GM19328 (cell line): Measurements from ENCODE around the gene GNPTG.
"Not testable (repeated sequence)": the region's sequence is repeated elsewhere in the genome, so short reads cannot be mapped to it uniquely, and the experiment has no call there.

Experiments used
- ATAC-seq: cut with Tn5 transposase; IDR thresholded peaks from one replicate; pipeline ENCODE4 v1.9.1; 2021; ENCODE audit warnings: mild to moderate bottlenecking, moderate library complexity; ENCODE audit not compliant: unreplicated experiment

GNPTG gene

GRCh38 chr16:1318268-1318545 is 33.5 kb upstream of the GNPTG start:
- ATAC-seq: no peak

DNA sequence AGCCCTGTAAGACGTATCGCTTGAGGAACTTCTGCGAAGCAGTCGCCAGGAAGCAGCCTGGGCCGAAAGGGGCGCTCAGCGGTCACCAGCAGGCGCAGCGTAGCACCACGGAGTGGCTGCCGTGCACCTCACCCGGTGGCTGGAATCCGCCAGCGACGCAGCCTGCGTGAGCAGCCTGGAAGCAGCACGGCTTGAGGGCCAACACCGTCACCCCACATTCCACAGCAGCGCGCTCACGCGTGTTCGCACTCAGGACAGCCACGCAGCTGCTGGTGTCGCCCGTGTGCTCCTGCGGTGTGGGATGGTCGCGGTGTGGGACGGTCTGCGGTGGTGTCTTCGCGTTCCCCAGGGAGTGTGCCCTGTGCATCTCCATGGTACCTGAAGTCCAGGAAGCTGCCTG is 32.7 kb upstream of the GNPTG start:
- ATAC-seq: no peak

- ATAC-seq: no peak
Observed at GRCh38 chr16:1320097-1320496, 31.6 kb upstream of the GNPTG start.

DNA sequence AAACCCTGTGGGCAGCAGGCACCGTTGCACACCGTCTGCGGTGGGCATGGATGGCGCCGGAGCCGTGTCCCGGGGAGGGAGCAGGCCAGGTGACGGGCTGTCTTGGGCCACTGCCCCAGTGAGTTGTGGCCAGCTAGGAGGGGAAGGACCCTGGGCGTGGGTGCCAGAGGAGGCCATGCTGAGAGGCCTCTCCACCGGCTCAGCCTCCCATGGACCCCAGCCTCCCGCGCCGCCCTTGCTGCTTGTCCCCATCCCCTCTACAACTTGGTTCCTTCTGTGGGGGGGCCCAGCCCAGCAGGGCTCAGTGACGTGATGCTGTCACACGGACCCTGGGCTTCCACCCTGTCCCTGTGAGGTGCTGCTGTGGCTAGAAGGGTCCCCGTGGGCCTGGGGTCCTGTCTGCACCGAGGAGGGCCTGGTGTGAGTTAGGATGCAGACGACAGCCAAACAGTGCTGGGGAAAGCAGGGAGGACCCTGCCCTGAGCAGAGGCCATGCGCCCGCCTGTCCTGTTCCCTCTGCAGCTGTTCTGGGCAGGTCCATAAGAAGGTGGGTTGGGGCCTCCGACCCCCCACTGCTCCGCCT is 31.0 kb upstream of the GNPTG start:
- no peak for ATAC-seq

DNA sequence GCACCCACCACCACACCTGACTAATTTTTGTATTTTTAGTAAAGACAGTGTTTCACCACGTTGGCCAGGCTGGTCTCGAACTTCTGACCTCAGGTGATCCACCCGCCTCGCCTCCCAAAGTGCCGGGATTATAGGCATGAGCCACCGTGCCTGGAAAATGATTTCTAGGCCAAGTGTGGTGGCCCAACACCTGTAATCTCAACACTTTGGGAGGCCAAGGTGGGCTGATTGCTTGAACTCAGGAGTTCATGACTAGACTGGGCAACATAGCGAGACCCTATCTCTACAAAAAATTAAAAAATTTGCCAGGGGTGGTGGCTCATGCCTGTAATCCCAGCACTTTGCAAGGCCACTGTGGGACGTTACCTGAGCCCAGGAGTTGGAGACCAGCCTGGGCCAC is 29.3 kb upstream of the GNPTG start:
- ATAC-seq: no peak

DNA sequence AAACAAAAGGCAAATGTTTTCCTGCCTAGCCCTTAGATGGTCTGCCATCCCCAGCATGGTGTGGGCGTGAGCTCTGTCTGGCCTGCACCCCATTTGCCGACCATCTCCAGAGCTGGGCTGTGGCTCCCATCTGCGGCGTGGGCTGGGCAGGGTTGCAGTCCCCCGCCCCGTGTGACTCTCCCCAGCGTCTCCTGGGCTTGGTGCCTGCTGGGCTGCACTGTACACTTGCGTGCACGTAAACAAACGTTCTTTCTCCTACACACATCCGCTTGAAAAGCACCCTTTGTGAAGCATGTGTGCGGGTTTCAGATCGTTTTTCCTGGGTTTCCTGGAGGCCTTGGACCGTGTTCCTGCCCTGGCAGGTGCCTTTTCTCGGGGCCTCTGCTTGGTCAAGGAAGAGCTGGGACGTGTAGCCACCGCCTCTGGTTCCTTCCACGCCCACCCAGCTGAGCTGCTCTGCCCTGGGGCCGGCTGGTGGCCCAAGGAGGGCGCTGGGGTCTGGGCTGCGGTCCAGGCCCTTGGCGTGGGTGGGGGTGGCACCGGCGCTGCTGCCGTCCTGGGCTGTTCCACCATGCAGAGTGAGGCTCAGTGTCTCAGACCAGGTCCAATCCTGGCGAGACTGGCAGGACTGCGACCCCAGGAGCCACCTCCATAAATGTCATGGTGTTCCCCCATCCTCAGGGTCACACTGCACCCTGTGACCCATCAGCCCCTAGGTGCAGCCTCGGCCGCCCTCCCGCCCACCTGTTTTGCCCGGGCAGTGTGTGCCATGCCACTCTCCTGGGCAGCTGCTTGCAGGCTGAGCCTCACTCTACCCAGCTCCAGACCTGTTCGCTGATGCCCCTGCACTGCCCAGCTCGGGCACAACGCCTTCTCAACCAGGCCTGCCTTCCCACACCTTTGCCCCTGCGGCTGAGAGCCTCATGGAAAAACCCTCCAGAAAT is 28.2 kb upstream of the GNPTG start:
- ATAC-seq: no peak

DNA sequence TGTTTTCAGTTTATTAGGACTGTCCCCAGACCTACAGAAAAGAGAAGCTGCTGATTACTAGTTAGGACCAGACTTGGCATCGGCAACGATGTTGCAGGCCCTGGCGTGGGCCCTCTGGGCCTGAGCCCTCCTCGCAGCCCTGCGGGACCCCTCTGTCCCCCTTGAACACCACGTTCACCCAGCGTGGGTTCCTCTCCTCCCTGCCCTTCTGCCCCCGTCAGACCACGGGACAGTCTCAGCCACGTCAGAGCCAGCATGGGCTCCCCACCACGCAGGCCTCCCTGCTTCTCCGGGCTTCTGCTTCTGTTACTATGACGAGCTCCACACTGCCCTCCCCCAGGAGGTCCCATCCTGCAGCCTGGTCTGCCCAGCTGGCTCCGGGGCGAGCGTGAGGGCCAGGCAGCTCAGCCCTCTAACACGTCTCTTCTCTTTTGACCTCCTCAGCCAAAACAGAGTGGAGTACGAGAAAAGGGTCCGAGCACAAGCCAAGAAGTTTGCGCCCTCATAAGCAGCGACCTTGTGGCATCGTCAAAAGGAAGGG is 27.4 kb upstream of the GNPTG start:
- no peak for ATAC-seq

GRCh38 chr16:1325261-1325660 is 26.5 kb upstream of the GNPTG start:
- no peak for ATAC-seq

DNA sequence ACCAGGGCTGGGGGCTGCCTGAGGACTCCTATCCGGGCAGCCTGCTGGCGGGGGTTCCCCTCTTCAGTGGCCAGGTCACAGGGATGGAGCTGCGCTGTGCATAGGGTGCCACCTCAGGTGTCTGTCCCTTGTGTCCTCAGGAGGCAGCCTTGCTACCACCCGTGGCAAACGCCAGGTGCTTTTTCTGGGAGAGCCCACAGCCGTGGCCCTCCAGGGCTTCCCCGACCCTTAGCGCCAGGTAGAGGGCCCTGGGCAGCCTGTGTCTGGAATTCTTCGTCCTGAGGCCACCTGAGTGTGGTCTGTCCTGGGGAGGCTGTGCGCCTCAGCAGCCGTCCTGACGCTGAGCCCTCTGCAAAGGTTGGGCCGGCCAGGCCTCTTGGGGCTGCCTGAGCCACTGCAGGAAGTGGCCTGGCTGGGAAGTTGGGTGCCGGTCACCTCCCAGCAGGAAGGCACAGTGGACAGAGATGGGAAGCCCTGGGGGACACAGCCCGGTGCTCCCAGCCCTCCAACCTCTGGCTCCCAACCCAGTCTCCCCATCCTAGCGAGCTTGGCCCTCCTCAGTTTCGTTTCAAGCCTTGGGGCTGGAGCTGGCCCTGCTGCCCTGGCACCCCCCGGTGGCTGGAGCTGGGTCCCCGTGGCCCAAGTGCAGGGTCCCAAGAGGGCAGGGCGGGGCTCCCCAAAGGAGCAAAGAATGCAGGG is 25.9 kb upstream of the GNPTG start:
- ATAC-seq: no peak

DNA sequence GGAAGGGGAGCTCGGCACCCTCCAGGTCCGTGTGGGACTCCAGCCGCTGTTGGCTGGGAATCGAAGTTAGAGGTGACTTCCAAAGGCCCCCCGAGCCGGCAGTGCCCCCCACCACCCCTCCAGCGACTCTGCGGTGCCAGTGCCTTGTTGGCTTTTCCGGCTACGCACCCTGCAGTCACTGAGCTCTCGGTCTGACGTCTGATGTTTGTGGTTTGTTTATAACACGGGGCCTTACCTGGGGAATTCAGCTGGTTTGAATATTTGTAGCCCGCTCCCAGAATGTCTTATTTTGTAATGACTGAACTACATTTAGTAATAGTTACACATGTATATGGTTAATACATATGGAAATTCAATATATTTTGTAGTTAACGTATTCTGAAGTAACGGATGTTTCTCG is 25.3 kb upstream of the GNPTG start:
- no peak for ATAC-seq

GRCh38 chr16:1326946-1327618 is 24.6 kb upstream of the GNPTG start:
- ATAC-seq: no peak

DNA sequence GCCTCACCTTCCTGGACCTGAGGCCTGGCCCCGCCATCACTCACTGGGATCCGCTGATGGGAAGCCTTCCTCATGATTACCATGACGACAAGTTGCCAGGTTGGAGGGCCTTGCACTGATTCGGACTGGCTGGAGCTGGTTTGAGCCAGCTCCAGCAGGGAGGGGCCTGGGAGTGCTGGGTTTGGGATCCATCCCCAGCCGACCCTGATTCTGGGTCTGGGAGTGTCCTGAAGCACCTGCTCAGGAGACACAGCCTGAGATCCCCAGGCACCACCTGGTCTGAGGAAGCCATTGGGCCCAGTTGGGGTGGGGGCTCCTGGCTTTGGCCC is 24.1 kb upstream of the GNPTG start:
- no peak for ATAC-seq

GRCh38 chr16:1328136-1328535 is 23.6 kb upstream of the GNPTG start:
- ATAC-seq: not testable (repeated sequence)

- ATAC-seq: not testable (repeated sequence)
Observed at GRCh38 chr16:1328961-1329360, 22.8 kb upstream of the GNPTG start.

DNA sequence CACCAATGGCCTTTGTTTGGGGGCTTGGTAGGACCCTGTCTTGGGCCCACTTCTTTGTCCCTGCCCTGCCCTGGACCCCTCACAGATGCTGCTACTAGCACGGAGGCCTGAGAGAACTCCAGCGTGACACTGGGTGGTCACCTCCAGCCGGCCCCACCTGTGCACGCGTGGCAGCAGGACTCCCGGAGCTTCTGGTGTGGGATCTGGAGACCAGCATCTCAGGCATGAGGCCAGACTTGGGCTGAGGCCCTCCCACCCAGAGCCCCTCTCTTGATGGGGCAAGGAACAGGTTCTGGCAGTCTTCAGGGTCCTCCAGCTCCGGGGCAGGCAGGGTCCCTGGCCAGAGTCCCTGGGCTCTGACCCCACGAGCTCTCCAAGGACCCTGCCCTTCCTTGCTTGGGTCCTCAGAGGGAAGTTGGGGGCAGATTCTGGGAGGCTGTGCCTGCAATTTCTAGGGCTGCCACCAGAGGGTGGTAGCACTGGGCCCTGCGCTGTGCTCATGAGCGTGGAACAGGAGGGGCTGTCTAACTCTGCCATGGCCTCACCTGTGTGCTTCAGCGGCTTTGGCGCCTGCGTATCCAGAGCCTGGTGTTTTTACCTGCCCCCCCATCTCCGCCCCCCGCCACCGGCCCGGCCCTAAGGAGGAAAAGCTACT is 21.3 kb upstream of the GNPTG start:
- ATAC-seq: no peak

DNA sequence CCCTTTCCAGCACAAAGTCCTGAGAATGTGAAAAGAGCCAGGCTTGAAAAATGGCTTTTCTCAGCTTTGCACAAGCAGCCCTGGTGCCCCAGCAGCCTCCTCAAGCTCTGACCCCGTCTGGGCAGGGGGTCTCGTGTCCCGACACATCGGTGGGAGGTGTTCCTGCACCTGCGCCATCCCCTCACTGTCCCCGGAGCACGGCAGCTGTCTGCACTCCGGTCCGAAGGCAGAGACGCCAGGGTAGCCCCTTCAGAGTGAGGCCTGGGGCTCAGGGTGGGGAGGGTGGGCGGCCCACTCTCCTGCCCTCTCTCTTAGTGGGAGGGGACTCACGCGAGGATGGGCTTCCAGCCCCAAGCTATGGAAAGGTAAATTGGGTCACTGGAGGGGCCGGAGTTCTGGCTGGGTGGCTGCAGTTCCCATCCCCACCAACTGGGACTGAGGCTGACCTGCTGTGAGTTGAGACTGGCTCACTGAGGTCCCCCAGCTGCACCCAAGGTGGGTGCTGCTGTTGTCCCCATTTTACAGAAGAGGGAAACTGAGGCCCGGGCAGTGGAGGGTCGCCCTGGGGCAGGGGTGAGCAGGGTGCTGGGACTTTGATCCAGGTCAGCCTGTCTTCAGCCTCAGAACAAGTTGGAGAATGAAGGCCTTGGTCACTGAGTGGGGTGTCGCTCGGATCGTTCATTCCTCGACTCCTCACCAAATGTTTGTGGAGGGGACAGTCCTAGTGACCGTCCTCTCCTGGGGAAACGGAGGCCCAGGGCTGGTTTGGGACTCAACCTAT is 20.6 kb upstream of the GNPTG start:
- no peak for ATAC-seq

GRCh38 chr16:1331712-1332617 is 19.8 kb upstream of the GNPTG start:
- no peak for ATAC-seq

DNA sequence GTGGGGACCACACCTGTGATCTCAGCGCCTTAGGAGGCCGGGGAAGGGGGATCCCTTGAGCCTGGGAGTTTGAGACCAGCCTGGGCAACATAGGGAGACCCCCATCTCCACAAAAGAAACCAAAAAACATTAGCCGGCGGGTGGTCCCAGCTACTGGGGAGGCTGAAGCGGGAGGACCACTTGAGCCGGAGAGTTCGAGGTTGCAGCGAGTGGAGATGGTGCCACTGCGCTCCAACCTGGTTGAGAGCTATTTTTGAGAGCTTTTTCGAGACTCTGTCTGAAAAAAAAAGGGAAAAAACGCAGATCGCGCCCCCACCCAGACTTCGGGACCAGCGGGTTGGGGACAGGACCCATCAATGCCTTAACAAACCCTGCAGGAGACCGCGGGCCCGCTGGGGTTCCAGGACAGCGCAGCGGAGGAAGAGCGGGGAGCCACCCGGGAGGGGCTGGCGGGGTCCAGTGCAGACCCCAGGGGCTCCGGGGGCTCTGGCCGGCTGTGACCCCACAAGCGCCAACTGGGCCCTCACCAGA is 19.0 kb upstream of the GNPTG start:
- no peak for ATAC-seq
